ENCODE data around the gene GNB4.

DNA sequence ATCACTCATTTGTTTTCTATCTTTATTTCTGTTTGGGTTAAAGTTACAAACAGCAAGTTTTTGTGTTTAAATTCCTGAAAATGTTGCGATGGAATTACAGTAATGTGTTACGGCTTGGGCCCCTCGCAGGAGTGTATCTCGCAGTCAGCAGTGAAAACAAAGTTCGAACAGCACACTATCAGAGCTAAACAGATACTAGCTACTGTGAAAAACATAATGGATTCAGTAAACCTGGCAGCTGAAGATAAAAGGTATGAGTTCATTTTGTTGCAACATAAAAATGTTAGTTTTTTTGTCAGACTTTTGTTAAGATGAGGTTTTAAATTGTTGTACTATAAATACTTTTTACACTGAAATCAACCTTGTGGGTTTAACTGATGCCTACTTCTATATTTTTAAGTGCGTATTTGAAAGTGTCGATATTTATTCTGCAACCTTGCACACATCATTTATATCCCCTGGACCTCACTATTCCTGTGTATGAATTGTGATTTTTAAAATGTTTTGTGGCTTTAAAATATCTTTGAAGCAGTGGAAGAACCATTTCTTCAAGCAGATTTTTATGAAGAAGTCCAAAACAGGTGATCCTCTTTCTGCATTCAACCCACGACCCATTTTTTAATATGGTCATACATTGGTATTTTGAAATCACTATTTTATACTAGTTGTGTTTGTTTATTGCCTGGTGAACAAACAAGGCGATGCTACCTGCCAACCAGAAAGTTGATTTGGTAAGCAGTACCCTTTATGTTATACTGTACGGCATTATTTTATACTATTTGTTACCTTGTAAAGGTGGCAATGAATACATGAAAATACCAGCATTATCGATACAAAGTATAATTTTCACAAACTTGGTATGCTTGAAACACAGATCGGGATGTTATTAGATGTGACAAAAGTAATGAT is 75.9 kb downstream of the GNB4 start:
- TF ChIP-seq, protein P1, sequence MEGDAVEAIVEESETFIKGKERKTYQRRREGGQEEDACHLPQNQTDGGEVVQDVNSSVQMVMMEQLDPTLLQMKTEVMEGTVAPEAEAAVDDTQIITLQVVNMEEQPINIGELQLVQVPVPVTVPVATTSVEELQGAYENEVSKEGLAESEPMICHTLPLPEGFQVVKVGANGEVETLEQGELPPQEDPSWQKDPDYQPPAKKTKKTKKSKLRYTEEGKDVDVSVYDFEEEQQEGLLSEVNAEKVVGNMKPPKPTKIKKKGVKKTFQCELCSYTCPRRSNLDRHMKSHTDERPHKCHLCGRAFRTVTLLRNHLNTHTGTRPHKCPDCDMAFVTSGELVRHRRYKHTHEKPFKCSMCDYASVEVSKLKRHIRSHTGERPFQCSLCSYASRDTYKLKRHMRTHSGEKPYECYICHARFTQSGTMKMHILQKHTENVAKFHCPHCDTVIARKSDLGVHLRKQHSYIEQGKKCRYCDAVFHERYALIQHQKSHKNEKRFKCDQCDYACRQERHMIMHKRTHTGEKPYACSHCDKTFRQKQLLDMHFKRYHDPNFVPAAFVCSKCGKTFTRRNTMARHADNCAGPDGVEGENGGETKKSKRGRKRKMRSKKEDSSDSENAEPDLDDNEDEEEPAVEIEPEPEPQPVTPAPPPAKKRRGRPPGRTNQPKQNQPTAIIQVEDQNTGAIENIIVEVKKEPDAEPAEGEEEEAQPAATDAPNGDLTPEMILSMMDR (IDR thresholded peaks at IDR 0.05): no peak
- TF ChIP-seq POLR2A (IDR thresholded peaks at IDR 0.05): no peak
